ENCODE measurements around the gene PSME1. TPM values are rescaled to one million over a fixed set of nuclear protein-coding genes. Genes with fewer than 3 reads are reported as not detected.

Gene PSME1
- total RNA-seq, 5 donors from 2014 or later (not counting 1 experiment from before 2014, with no cell fraction given): 221 to 291 (median 259) TPM

- Histone ChIP-seq H3K4me1 (ENCODE audit: control insufficient read depth in 1 of 2, extremely low read depth in 1 of 2, insufficient read depth in 2 of 2, low read length in 2 of 2) (peaks cover 5 to 21% of the 10 kb centered on the region in 2 experiments), H3K27ac (ENCODE audit: low read length) (no peak overlapping the region), H3K36me3 (ENCODE audit: control insufficient read depth in 2 of 2, extremely low read depth in 1 of 2, insufficient read depth in 1 of 2, low read length in 1 of 2) (peaks cover 10 to 27% of the 10 kb centered on the region in 2 donors), H3K4me3 (ENCODE audit: control insufficient read depth in 1 of 2, extremely low read depth in 1 of 2, low read length in 1 of 2) (no peak overlapping the region), H3K9me3 (no peaks in the 10 kb centered on the region), H3K27me3 (replicated peaks in 1 of 2; ENCODE audit: control insufficient read depth in 2 of 2, extremely low read depth in 1 of 2, insufficient read depth in 2 of 2, low read length in 1 of 2) (no peaks in the 10 kb centered on the region)
- Mint-ChIP-seq H3K36me3 (peaks cover 23% of the 10 kb centered on the region), H3K4me1 (peaks cover 24 to 31% (median 31%) of the 10 kb centered on the region in 3 donors), H3K27me3 (no peaks in the 10 kb centered on the region), H3K27ac (peak overlapping the region; percentile 6 to 58), H3K9me3 (no peaks in the 10 kb centered on the region), H3K4me3 (peak overlapping the region; percentile 28 to 47 (median 31))
- 100% methylated on average over 7 of the region's 8 CpGs for WGBS (ENCODE audit: insufficient coverage)
- ATAC-seq (replicated peaks in 1 of 4) (no peak), DNase-seq (no peak)
- ChIA-PET POLR2A (no interaction called here), CTCF (interaction anchor here (0.5 to 7.6 kb wide), 3 partner anchors 12 to 146 kb away, joined by 3 to 96 read pairs (median 3); partner anchors contain the start of gene TINF2 (in 1 of the 2))
Observed at GRCh38 chr14:24096545-24097181, 39.3 kb upstream of the PSME1 start.

- CTCF ChIA-PET: interaction anchor here in 1 of 2 donors (0.8 kb wide), 1 partner anchor 12 kb away, joined by 3 read pairs; no protein-coding TSS in a partner anchor
- Histone ChIP-seq H3K27me3 (replicated peaks in 1 of 2; ENCODE audit: control insufficient read depth in 2 of 2, extremely low read depth in 1 of 2, insufficient read depth in 2 of 2, low read length in 1 of 2) (no peaks in the 10 kb centered on the region), H3K4me3 (ENCODE audit: control insufficient read depth in 1 of 2, extremely low read depth in 1 of 2, low read length in 1 of 2) (no peak overlapping the region), H3K36me3 (ENCODE audit: control insufficient read depth in 2 of 2, extremely low read depth in 1 of 2, insufficient read depth in 1 of 2, low read length in 1 of 2) (peaks cover 10 to 35% of the 10 kb centered on the region in 2 donors), H3K27ac (ENCODE audit: low read length) (no peak overlapping the region), H3K9me3 (no peaks in the 10 kb centered on the region), H3K4me1 (ENCODE audit: control insufficient read depth in 1 of 2, extremely low read depth in 1 of 2, insufficient read depth in 2 of 2, low read length in 2 of 2) (peaks cover 5 to 20% of the 10 kb centered on the region in 2 experiments)
- Mint-ChIP-seq H3K4me1 (peaks cover 21 to 25% (median 23%) of the 10 kb centered on the region in 3 donors), H3K36me3 (peaks cover 32% of the 10 kb centered on the region), H3K9me3 (no peaks in the 10 kb centered on the region), H3K4me3 (no peak overlapping the region), H3K27ac (no peak overlapping the region), H3K27me3 (no peaks in the 10 kb centered on the region)
- 97% methylated on average over 15 of the region's 16 CpGs for WGBS (ENCODE audit: insufficient coverage)
- no peak for DNase-seq
- no peak for ATAC-seq (replicated peaks in 1 of 4)
- POLR2A ChIA-PET: no interaction called here
Observed at GRCh38 chr14:24098229-24098926, 37.6 kb upstream of the PSME1 start.

DNA sequence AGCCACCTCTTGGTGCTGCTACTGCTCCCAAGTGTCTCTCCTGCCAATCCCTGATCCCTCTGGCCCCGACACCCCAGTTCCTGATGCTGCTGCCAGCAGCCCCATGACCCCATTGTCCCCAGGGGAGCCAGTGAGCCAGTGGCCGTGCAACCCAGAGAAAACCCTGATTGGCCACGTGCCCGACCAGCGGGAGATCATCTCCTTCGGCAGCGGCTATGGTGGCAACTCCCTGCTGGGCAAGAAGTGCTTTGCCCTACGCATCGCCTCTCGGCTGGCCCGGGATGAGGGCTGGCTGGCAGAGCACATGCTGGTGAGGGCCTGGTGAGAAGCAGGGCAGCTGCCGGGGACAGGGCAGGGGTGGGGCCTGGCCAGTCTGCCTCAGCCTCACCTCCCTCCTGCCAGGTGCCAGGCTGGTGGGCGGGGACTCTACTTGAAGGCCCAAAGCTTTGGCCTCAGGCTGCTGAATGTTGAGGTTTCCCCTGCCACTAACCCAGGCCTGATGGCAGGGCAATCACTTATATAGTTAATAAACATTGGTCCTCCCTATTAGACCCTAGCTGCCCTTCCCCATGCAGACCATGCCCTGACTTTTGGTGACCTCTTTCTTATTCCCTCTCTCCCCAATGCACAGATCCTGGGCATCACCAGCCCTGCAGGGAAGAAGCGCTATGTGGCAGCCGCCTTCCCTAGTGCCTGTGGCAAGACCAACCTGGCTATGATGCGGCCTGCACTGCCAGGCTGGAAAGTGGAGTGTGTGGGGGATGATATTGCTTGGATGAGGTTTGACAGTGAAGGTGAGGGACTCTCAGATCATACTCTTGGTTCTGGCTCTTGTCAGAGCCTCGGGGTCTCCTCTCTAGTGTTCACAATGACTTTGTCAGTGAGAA is 36.8 kb upstream of the PSME1 start:
- DNase-seq (no peak), ATAC-seq (replicated peaks in 1 of 4) (no peak)
- H3K36me3 ChIP-seq (ENCODE audit: control insufficient read depth in 2 of 2, extremely low read depth in 1 of 2, insufficient read depth in 1 of 2, low read length in 1 of 2): peaks cover 10 to 38% of the 10 kb centered on the region in 2 donors
- H3K4me1 Mint-ChIP-seq: peaks cover 16 to 21% (median 19%) of the 10 kb centered on the region in 3 donors
- H3K27me3 ChIP-seq (replicated peaks in 1 of 2; ENCODE audit: control insufficient read depth in 2 of 2, extremely low read depth in 1 of 2, insufficient read depth in 2 of 2, low read length in 1 of 2): no peaks in the 10 kb centered on the region
- WGBS (ENCODE audit: insufficient coverage): 98% methylated on average over 15 of the region's 17 CpGs
- no peak overlapping the region for H3K27ac Mint-ChIP-seq
- POLR2A ChIA-PET: no interaction called here
- H3K27me3 Mint-ChIP-seq: no peaks in the 10 kb centered on the region
- no peaks in the 10 kb centered on the region for H3K9me3 ChIP-seq
- H3K4me3 Mint-ChIP-seq: no peak overlapping the region
- CTCF ChIA-PET: interaction anchor here in 1 of 2 donors (0.5 kb wide), 1 partner anchor 14 kb away, joined by 3 read pairs; no protein-coding TSS in a partner anchor
- no peak overlapping the region for H3K4me3 ChIP-seq (ENCODE audit: control insufficient read depth in 1 of 2, extremely low read depth in 1 of 2, low read length in 1 of 2)
- H3K36me3 Mint-ChIP-seq: peaks cover 39% of the 10 kb centered on the region
- no peak overlapping the region for H3K27ac ChIP-seq (ENCODE audit: low read length)
- H3K9me3 Mint-ChIP-seq: no peaks in the 10 kb centered on the region
- H3K4me1 ChIP-seq (ENCODE audit: control insufficient read depth in 1 of 2, extremely low read depth in 1 of 2, insufficient read depth in 2 of 2, low read length in 2 of 2): peaks cover 5 to 14% of the 10 kb centered on the region in 2 experiments

- H3K27ac Mint-ChIP-seq: no peak overlapping the region
- DNase-seq: no peak
- CTCF ChIA-PET: no interaction called here
Observed at GRCh38 chr14:24100197-24100981, 35.6 kb upstream of the PSME1 start.

DNA sequence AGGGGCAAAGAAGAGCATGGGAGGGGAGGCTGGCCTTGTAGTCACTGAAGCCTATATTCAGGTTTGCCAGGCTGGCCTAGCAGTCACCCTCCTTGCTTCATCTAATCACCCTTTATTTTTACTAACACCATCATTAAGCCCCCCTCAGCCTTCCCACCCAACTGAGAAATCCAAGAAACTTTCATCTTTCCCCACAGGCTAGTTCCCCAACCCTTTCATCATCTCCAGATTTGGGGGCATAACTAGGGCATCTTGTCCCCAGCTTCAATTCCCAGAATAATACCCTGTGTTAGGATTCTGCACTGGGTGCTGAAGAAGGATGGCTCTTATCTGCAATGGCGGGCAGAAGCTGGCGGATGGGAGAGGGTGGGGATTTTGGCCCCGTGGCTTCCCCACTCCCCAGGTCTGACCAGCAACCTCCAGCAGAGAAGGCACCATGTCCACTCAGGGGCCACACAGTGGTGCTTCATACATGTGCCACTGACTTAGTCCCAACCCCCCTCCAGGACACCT is 35.0 kb upstream of the PSME1 start:
- no peak for ATAC-seq (replicated peaks in 1 of 4)

More at GRCh38 chr14:24100197-24100981, 35.6 kb upstream of the PSME1 start:
- Mint-ChIP-seq H3K27me3 (no peaks in the 10 kb centered on the region), H3K36me3 (peaks cover 47% of the 10 kb centered on the region), H3K4me3 (no peak overlapping the region), H3K4me1 (peaks cover 10 to 13% (median 11%) of the 10 kb centered on the region in 3 donors), H3K9me3 (peaks cover 0 to 4% (median 0%) of the 10 kb centered on the region in 3 donors)
- Histone ChIP-seq H3K36me3 (ENCODE audit: control insufficient read depth in 2 of 2, extremely low read depth in 1 of 2, insufficient read depth in 1 of 2, low read length in 1 of 2) (peaks cover 10 to 39% of the 10 kb centered on the region in 2 donors), H3K4me1 (ENCODE audit: control insufficient read depth in 1 of 2, extremely low read depth in 1 of 2, insufficient read depth in 2 of 2, low read length in 2 of 2) (peaks cover 2 to 5% of the 10 kb centered on the region in 2 experiments), H3K9me3 (no peaks in the 10 kb centered on the region), H3K27me3 (replicated peaks in 1 of 2; ENCODE audit: control insufficient read depth in 2 of 2, extremely low read depth in 1 of 2, insufficient read depth in 2 of 2, low read length in 1 of 2) (no peaks in the 10 kb centered on the region), H3K4me3 (ENCODE audit: control insufficient read depth in 1 of 2, extremely low read depth in 1 of 2, low read length in 1 of 2) (no peak overlapping the region), H3K27ac (ENCODE audit: low read length) (no peak overlapping the region)
- WGBS (ENCODE audit: insufficient coverage): 90% methylated on average over 2 of the region's 4 CpGs
- ATAC-seq (replicated peaks in 1 of 4): no peak
- POLR2A ChIA-PET: no interaction called here

More for the DNA sequence above, 35.0 kb upstream of the PSME1 start:
- H3K27me3 ChIP-seq (replicated peaks in 1 of 2; ENCODE audit: control insufficient read depth in 2 of 2, extremely low read depth in 1 of 2, insufficient read depth in 2 of 2, low read length in 1 of 2): no peaks in the 10 kb centered on the region
- no peak overlapping the region for H3K4me3 Mint-ChIP-seq
- H3K27ac Mint-ChIP-seq: no peak overlapping the region
- H3K27me3 Mint-ChIP-seq: no peaks in the 10 kb centered on the region
- peaks cover 10 to 39% of the 10 kb centered on the region in 2 donors for H3K36me3 ChIP-seq (ENCODE audit: control insufficient read depth in 2 of 2, extremely low read depth in 1 of 2, insufficient read depth in 1 of 2, low read length in 1 of 2)
- H3K4me3 ChIP-seq (ENCODE audit: control insufficient read depth in 1 of 2, extremely low read depth in 1 of 2, low read length in 1 of 2): no peak overlapping the region
- no peak for DNase-seq
- CTCF ChIA-PET: interaction anchor here in 1 of 2 donors (0.6 kb wide), 1 partner anchor 10 kb away, joined by 4 read pairs; no protein-coding TSS in a partner anchor
- H3K27ac ChIP-seq (ENCODE audit: low read length): no peak overlapping the region
- no peaks in the 10 kb centered on the region for H3K4me1 ChIP-seq (ENCODE audit: control insufficient read depth in 1 of 2, extremely low read depth in 1 of 2, insufficient read depth in 2 of 2, low read length in 2 of 2)
- H3K9me3 Mint-ChIP-seq: peaks cover 0 to 4% (median 0%) of the 10 kb centered on the region in 3 donors
- WGBS (ENCODE audit: insufficient coverage): no CpG with 5 or more reads among the region's 3 CpGs
- POLR2A ChIA-PET: no interaction called here
- H3K4me1 Mint-ChIP-seq: peaks cover 6 to 10% (median 6%) of the 10 kb centered on the region in 3 donors
- H3K36me3 Mint-ChIP-seq: peaks cover 47% of the 10 kb centered on the region
- H3K9me3 ChIP-seq: no peaks in the 10 kb centered on the region
